Heart left ventricle (tissue), 13 donors: ENCODE measurements around the gene HBEGF.

Source experiments
- CTCF ChIP-seq, 12 donors: fragments of 200-600 bp; sonication (generic) in 4 of 12; IDR thresholded peaks; one replicate each; pipeline versions ENCODE4 v1.5.0 to v1.8.0; 2018 to 2022; ENCODE audit warnings: antibody characterized with exemption in 12 of 12, mild to moderate bottlenecking in 5 of 12
- POLR2A ChIP-seq, 2 donors: fragments of 450-650 bp; IDR thresholded peaks; one replicate each; pipeline ENCODE4 v1.6.1; 2017; ENCODE audit warnings: antibody characterized with exemption in 2 of 2, mild to moderate bottlenecking in 2 of 2, moderate library complexity in 2 of 2
- donor health status: ischemic (EF 13 %, LVEDD 7.1; RV severe dilation, severe dysfunction).
- donor health status: DM: no; HTN: yes; CAD: no.
- donor health status: DM: no; HTN: no; CAD: no.
- donor health status: ischemic (EF 25% LVEDD 6.9; RV normal size, moderate dysfunction).
- donor health status: ischemic (EF 25% LVEDD 5.7; RV mildly dilated, moderate dysfunction).
- donor health status: ischemic (EF 35%, LVEDD 5.7; RV mildly dilated, moderate dysfunction).
- donor health status: nonischemic (EF 11% LVEDD 7.7; RV severe dilation, severe dysfunction).
- donor health status: DM: yes; HTN: yes; CAD: no.
- donor health status: PGD.
- donor health status: ischemic (EF 29% LVEDD 5.4; RV normal size, mild dysfunction).
- donor health status: nonischemic (EF 23%, LVEDD 6.1; RV moderate dilation, normal function).

- TF ChIP-seq CTCF (IDR thresholded peaks at IDR 0.05): no peak
- TF ChIP-seq POLR2A (IDR thresholded peaks at IDR 0.05): no peak
Measured at GRCh38 chr5:140344683-140345423, 1.6 kb downstream of the HBEGF start.
